Brain microvascular endothelial cell (primary cell): Measurements from ENCODE around the gene ARID5B.

Experiments used
- DNase-seq: peaks from one replicate; pipeline ENCODE4 v3.0.0-alpha.2; 2020
- H3K27ac ChIP-seq: fragments of 250-450 bp; sonication (Bioruptor Pico); 2 replicates; pipeline ENCODE4 v1.5.1; 2020; ENCODE audit warnings: mild to moderate bottlenecking, moderate library complexity
- H3K27me3 ChIP-seq: fragments of 250-450 bp; sonication (Bioruptor Pico); replicated peaks from 2 replicates; pipeline ENCODE4 v1.5.1; 2020; ENCODE audit warnings: mild to moderate bottlenecking
- H3K36me3 ChIP-seq: fragments of 250-450 bp; sonication (Bioruptor Pico); replicated peaks from 2 replicates; pipeline ENCODE4 v1.5.1; 2020; ENCODE audit warnings: mild to moderate bottlenecking
- H3K4me3 ChIP-seq: 2 replicates; pipeline ENCODE4 v1.5.1; 2011; ENCODE audit warnings: low read depth, mild to moderate bottlenecking, control low read depth, low read length, moderate library complexity
- in situ Hi-C: cut with HindIII; loops from 2 replicates; pipeline ENCODE4 v1.10.0; 2017; ENCODE audit warnings: low sequenced_read_pairs, low pct_ligation_motif_present
- TF ChIP-seq, protein P1 (sequence below): IDR thresholded peaks from 2 replicates; pipeline ENCODE4 v1.5.1; 2011; ENCODE audit warnings: low read depth, mild to moderate bottlenecking, moderate library complexity, low read length, control low read depth, inconsistent platforms; ENCODE audit errors: missing control alignments

The ARID5B gene

DNA sequence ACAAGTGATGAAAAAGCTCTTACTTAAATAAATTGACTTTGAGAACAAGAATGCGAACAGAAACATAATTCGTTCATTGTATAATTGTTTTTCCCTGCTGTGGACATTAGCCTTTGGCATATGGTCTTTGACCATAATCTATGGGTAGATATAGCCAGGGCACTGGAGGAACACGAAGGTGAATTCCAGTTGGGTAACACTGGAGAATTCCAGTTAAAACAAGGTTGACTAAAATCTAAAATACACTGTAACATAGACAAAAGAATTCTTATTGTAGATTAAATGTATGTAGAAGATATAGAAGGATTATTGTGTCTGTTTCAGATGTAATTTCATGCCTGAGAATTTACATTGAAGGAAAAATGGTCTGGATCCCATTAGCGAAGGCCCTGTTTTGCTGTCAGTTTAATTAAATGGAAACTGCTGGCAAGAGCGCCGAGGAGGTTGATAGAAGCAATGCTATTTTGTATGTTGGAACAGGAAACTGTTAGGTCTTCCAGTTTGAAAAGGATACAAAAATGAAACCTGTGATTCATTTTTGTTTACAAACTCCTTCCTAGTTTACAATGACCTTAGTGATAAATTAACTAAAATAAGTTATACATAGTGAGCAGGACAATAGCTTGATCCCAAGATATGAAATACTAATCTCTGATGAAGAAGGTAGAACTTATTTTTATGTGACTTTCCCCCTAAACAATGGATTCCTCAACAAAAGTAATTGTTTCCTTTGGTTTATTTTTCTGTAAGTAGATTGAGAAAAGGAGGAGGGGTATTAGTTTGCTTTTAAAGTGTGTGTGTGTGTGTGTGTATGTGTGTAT, 68.9 kb downstream of the ARID5B start:
- TF ChIP-seq, protein P1, sequence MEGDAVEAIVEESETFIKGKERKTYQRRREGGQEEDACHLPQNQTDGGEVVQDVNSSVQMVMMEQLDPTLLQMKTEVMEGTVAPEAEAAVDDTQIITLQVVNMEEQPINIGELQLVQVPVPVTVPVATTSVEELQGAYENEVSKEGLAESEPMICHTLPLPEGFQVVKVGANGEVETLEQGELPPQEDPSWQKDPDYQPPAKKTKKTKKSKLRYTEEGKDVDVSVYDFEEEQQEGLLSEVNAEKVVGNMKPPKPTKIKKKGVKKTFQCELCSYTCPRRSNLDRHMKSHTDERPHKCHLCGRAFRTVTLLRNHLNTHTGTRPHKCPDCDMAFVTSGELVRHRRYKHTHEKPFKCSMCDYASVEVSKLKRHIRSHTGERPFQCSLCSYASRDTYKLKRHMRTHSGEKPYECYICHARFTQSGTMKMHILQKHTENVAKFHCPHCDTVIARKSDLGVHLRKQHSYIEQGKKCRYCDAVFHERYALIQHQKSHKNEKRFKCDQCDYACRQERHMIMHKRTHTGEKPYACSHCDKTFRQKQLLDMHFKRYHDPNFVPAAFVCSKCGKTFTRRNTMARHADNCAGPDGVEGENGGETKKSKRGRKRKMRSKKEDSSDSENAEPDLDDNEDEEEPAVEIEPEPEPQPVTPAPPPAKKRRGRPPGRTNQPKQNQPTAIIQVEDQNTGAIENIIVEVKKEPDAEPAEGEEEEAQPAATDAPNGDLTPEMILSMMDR: no peak
- in situ Hi-C loops: no loop called here
- H3K27me3 ChIP-seq: no peaks in the 10 kb centered on the region
- no peaks in the 10 kb centered on the region for H3K36me3 ChIP-seq
- no peak overlapping the region for H3K4me3 ChIP-seq
- no peak for DNase-seq
- H3K27ac ChIP-seq: no peak overlapping the region

- Histone ChIP-seq H3K36me3 (no peaks in the 10 kb centered on the region), H3K27me3 (no peaks in the 10 kb centered on the region), H3K27ac (no peak overlapping the region), H3K4me3 (no peak overlapping the region)
- DNase-seq: no peak
- TF ChIP-seq, protein P1: no peak
- in situ Hi-C loops: no loop called here
Measured at GRCh38 chr10:61971003-61971325, 69.5 kb downstream of the ARID5B start.

- in situ Hi-C loops: no loop called here
- no peak overlapping the region for H3K27ac ChIP-seq
- H3K36me3 ChIP-seq: no peaks in the 10 kb centered on the region
- no peaks in the 10 kb centered on the region for H3K27me3 ChIP-seq
- no peak overlapping the region for H3K4me3 ChIP-seq
- TF ChIP-seq, protein P1: no peak
- DNase-seq: no peak
Measured at GRCh38 chr10:61973169-61973568, 71.7 kb downstream of the ARID5B start.

- TF ChIP-seq, protein P1: no peak
- Histone ChIP-seq H3K4me3 (no peak overlapping the region), H3K27ac (no peak overlapping the region), H3K36me3 (no peaks in the 10 kb centered on the region), H3K27me3 (no peaks in the 10 kb centered on the region)
- in situ Hi-C loops: no loop called here
- DNase-seq: no peak
Measured at GRCh38 chr10:61973906-61974305, 72.4 kb downstream of the ARID5B start.

DNA sequence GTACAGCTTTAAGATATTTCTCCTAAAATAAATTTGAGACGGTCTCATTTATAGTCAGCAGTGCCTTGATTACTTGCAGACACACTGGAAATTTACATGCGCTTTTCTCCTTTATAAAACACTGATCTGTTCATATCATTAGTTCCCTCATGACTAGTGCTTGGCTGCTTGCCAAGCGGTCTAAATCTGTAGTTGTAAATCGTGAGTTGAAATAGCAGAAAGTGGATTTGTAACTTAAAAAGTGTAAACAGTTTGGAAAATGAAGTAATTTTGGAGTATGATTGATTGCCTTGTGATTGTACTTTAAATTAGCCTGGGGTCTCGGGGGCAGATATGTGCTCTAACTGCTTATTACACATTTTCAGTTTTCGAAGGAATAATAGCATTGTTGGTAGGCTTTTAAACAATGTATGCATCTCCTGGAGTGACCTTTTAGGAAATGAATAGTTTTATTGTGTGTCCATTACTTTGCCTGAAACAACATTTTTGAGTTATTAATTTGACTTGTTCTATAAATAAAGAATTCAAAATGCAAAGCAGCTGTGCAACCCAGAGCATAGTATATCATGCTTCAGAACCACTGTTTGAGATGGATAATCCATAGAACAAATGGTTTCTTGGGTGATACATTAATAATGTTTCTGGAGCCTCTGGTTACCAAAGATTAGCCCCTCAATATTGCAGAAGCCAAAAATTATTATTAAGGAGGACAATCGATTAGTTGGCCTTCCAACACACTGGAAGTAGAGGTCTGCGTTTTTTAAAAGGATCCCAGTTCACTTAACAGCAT, 73.3 kb downstream of the ARID5B start:
- Histone ChIP-seq H3K4me3 (no peak overlapping the region), H3K36me3 (no peaks in the 10 kb centered on the region), H3K27ac (no peak overlapping the region), H3K27me3 (no peaks in the 10 kb centered on the region)
- DNase-seq: peak; percentile 40
- TF ChIP-seq, protein P1: no peak
- in situ Hi-C loops: no loop called here
